Measurements from ENCODE around the gene HPCA.

Gene HPCA

DNA sequence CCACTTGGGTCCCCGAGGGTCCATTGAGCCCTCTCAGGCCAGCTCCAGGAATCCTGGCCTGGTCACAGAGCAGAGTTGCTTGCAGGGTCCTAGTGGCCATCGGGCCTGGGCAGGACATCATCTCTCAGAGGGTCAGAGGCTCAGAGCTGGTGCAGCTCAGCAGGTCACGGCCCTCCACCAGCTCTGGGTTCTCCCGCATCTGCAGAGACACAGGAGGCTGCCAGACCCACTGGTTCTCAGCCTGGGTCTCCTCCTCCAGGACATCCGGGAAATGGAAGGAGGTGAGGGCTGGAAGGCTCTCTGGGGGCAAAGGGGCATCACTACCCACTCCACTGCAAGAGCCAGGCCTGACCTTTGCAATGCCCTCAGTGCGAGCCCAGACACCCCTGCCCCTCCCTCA is 8.4 kb downstream of the HPCA start:
- DNase-seq (ENCODE audit: extremely low spot score) = no peak
- CTCF ChIA-PET = interaction anchor here (0.7 to 1.0 kb wide), 2 partner anchors 8 to 13 kb away, joined by 3 to 6 read pairs; no protein-coding TSS in a partner anchor
- POLR2A ChIA-PET = interaction anchor here (1.5 kb wide), 1 partner anchor 70 kb away, joined by 4 read pairs; the partner anchor contains the start of gene RNF19B
- TF ChIP-seq, protein P1, sequence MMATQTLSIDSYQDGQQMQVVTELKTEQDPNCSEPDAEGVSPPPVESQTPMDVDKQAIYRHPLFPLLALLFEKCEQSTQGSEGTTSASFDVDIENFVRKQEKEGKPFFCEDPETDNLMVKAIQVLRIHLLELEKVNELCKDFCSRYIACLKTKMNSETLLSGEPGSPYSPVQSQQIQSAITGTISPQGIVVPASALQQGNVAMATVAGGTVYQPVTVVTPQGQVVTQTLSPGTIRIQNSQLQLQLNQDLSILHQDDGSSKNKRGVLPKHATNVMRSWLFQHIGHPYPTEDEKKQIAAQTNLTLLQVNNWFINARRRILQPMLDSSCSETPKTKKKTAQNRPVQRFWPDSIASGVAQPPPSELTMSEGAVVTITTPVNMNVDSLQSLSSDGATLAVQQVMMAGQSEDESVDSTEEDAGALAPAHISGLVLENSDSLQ (IDR thresholded peaks at IDR 0.05) = no peak
- TF ChIP-seq BHLHE40 (IDR thresholded peaks at IDR 0.05; ENCODE audit: borderline replicate concordance) = no peak
- TF ChIP-seq FOXA1 (IDR thresholded peaks at IDR 0.05) = no peak
- TF ChIP-seq ZNF384 (IDR thresholded peaks at IDR 0.05) = no peak
- TF ChIP-seq ARNT (IDR thresholded peaks at IDR 0.05) = no peak
- TF ChIP-seq TARDBP (IDR thresholded peaks at IDR 0.05) = no peak
- TF ChIP-seq FOXK2 (IDR thresholded peaks at IDR 0.05) = no peak
- no peak for TF ChIP-seq L3MBTL2 (conservative IDR thresholded peaks at IDR 0.05)
- no peak for TF ChIP-seq SUZ12 (IDR thresholded peaks at IDR 0.05)
- no peak for TF ChIP-seq FOXM1 (IDR thresholded peaks at IDR 0.05; ENCODE audit: borderline replicate concordance)
- TF ChIP-seq ELF4 (IDR thresholded peaks at IDR 0.05) = no peak
- TF ChIP-seq HDGF (IDR thresholded peaks at IDR 0.05; ENCODE audit: borderline replicate concordance) = no peak
- TF ChIP-seq LEF1 (IDR thresholded peaks at IDR 0.05; ENCODE audit: borderline replicate concordance) = no peak
- no peak for TF ChIP-seq NFRKB (IDR thresholded peaks at IDR 0.05)
- no peak for TF ChIP-seq CTBP1 (IDR thresholded peaks at IDR 0.05; ENCODE audit: borderline replicate concordance)
- no peak for TF ChIP-seq SP1 (IDR thresholded peaks at IDR 0.05)

- ChIA-PET CTCF (interaction anchor here (1.0 to 1.3 kb wide), 2 partner anchors 9 kb away, joined by 3 to 6 read pairs; no protein-coding TSS in a partner anchor), POLR2A (no interaction called here)
- TF ChIP-seq SP1 (IDR thresholded peaks at IDR 0.05) = no peak
- TF ChIP-seq ARNT (IDR thresholded peaks at IDR 0.05) = no peak
- no peak for TF ChIP-seq NFRKB (IDR thresholded peaks at IDR 0.05)
- no peak for TF ChIP-seq FOXM1 (IDR thresholded peaks at IDR 0.05; ENCODE audit: borderline replicate concordance)
- no peak for TF ChIP-seq FOXA1 (IDR thresholded peaks at IDR 0.05)
- TF ChIP-seq LEF1 (IDR thresholded peaks at IDR 0.05; ENCODE audit: borderline replicate concordance) = no peak
- no peak for TF ChIP-seq CTBP1 (IDR thresholded peaks at IDR 0.05; ENCODE audit: borderline replicate concordance)
- no peak for TF ChIP-seq BHLHE40 (IDR thresholded peaks at IDR 0.05; ENCODE audit: borderline replicate concordance)
- no peak for TF ChIP-seq HDGF (IDR thresholded peaks at IDR 0.05; ENCODE audit: borderline replicate concordance)
- no peak for TF ChIP-seq L3MBTL2 (conservative IDR thresholded peaks at IDR 0.05)
- no peak for TF ChIP-seq TARDBP (IDR thresholded peaks at IDR 0.05)
- no peak for DNase-seq (ENCODE audit: extremely low spot score)
Observed at GRCh38 chr1:32895325-32896215, 9.3 kb downstream of the HPCA start.

- POLR2A ChIA-PET = interaction anchor here (1.1 kb wide), 1 partner anchor 68 kb away, joined by 3 read pairs; the partner anchor contains the start of gene RNF19B
Observed at GRCh38 chr1:32896451-32896850, 10.2 kb downstream of the HPCA start.

GRCh38 chr1:32897082-32898049 is 11.1 kb downstream of the HPCA start:
- ChIA-PET CTCF (interaction anchor here (0.7 to 1.3 kb wide), 2 partner anchors 10 to 11 kb away, joined by 3 read pairs; no protein-coding TSS in a partner anchor), POLR2A (interaction anchor here (1.1 kb wide), 1 partner anchor 67 kb away, joined by 3 read pairs; the partner anchor contains the start of gene RNF19B)
- no peak for DNase-seq (ENCODE audit: extremely low spot score)
- TF ChIP-seq LEF1 (IDR thresholded peaks at IDR 0.05; ENCODE audit: borderline replicate concordance) (no peak), BHLHE40 (IDR thresholded peaks at IDR 0.05; ENCODE audit: borderline replicate concordance) (no peak), FOXA1 (IDR thresholded peaks at IDR 0.05) (no peak), ARNT (IDR thresholded peaks at IDR 0.05) (no peak), ZNF384 (IDR thresholded peaks at IDR 0.05) (no peak), SUZ12 (IDR thresholded peaks at IDR 0.05) (no peak), CTBP1 (IDR thresholded peaks at IDR 0.05; ENCODE audit: borderline replicate concordance) (no peak), NFRKB (IDR thresholded peaks at IDR 0.05) (no peak)
- TF ChIP-seq, protein P1 (IDR thresholded peaks at IDR 0.05) = no peak

More at GRCh38 chr1:32896451-32896850, 10.2 kb downstream of the HPCA start:
- TF ChIP-seq L3MBTL2 (conservative IDR thresholded peaks at IDR 0.05) (no peak), ZNF384 (IDR thresholded peaks at IDR 0.05) (no peak), SUZ12 (IDR thresholded peaks at IDR 0.05) (no peak), FOXA1 (IDR thresholded peaks at IDR 0.05) (no peak), FOXK2 (IDR thresholded peaks at IDR 0.05) (no peak), BHLHE40 (IDR thresholded peaks at IDR 0.05; ENCODE audit: borderline replicate concordance) (no peak), FOXM1 (IDR thresholded peaks at IDR 0.05; ENCODE audit: borderline replicate concordance) (no peak), TARDBP (IDR thresholded peaks at IDR 0.05) (no peak), LEF1 (IDR thresholded peaks at IDR 0.05; ENCODE audit: borderline replicate concordance) (no peak), ELF4 (IDR thresholded peaks at IDR 0.05) (no peak), CTBP1 (IDR thresholded peaks at IDR 0.05; ENCODE audit: borderline replicate concordance) (no peak), NFRKB (IDR thresholded peaks at IDR 0.05) (no peak), HDGF (IDR thresholded peaks at IDR 0.05; ENCODE audit: borderline replicate concordance) (no peak), ARNT (IDR thresholded peaks at IDR 0.05) (no peak), SP1 (IDR thresholded peaks at IDR 0.05) (no peak)
- TF ChIP-seq, protein P1 (IDR thresholded peaks at IDR 0.05) = no peak
- CTCF ChIA-PET = interaction anchor here (1.3 kb wide), 1 partner anchor 10 kb away, joined by 3 read pairs; no protein-coding TSS in a partner anchor
- no peak for DNase-seq (ENCODE audit: extremely low spot score)

Data from HEK293T (cell line).